Fibroblast of the aortic adventitia (primary cell): ENCODE results near the gene CFAP251. TPM values are rescaled to one million over a fixed set of nuclear protein-coding genes. Genes with fewer than 3 reads are reported as not detected.
A peak's percentile ranks its signal among the peaks of the same experiment; 100 is the strongest.

Experiments used
- DNase-seq: peaks from one replicate; pipeline ENCODE4 v3.0.0-alpha.2; 2010; ENCODE audit warnings: low read depth
- H3K4me3 ChIP-seq: 2 replicates; pipeline ENCODE4 v1.5.1; 2011; ENCODE audit warnings: low read depth, mild to moderate bottlenecking, control low read depth, low read length, moderate library complexity
- CTCF ChIP-seq: IDR thresholded peaks from 2 replicates; pipeline ENCODE4 v1.5.1; 2011; ENCODE audit warnings: mild to moderate bottlenecking, low read length, control low read depth, inconsistent platforms; ENCODE audit not compliant: insufficient read depth
- total RNA-seq: library from RNA; depleted of rRNA; stranded (reverse); fragments of >200 nt; gene quantifications from 2 replicates; pipeline ENCODE4 v1.2.3, GENCODE V29; 2012; ENCODE audit warnings: low replicate concordance

CFAP251 gene
- total RNA-seq, 1 donor: 8.8 TPM

GRCh38 chr12:121905746-121906145 lies 12.6 kb upstream of the CFAP251 start:
- DNase-seq: no peak
- H3K4me3 ChIP-seq: no peak overlapping the region
- TF ChIP-seq CTCF: no peak

- no peak for TF ChIP-seq CTCF
- H3K4me3 ChIP-seq: no peak overlapping the region
- DNase-seq: no peak
These were observed 9.7 kb upstream of the CFAP251 start for GRCh38 chr12:121908702-121909101.

- no peak for TF ChIP-seq CTCF
These were observed 6.4 kb upstream of the CFAP251 start for GRCh38 chr12:121911824-121912585.

GRCh38 chr12:121915841-121916321 lies 2.5 kb upstream of the CFAP251 start:
- no peak overlapping the region for H3K4me3 ChIP-seq
- no peak for TF ChIP-seq CTCF
- DNase-seq: peak; percentile 42

More at GRCh38 chr12:121911824-121912585, 6.4 kb upstream of the CFAP251 start:
- no peak for DNase-seq
- no peak overlapping the region for H3K4me3 ChIP-seq

- peak; percentile 42 for TF ChIP-seq CTCF
- DNase-seq: peak; percentile 47
- H3K4me3 ChIP-seq: no peak overlapping the region
These were observed 1.7 kb upstream of the CFAP251 start for GRCh38 chr12:121916719-121917118.

- no peak for DNase-seq
- no peak for TF ChIP-seq CTCF
- H3K4me3 ChIP-seq: no peak overlapping the region
These were observed 267 bp downstream of the CFAP251 start for GRCh38 chr12:121918679-121919038.
